SK-N-SH (cell line): ENCODE data around the gene MGAT5B. TPM values are rescaled to one million over a fixed set of nuclear protein-coding genes. Genes with fewer than 3 reads are reported as not detected.

ENCODE experiments used
- CTCF ChIA-PET: fragments of 300-600, 350-600 bp; formaldehyde crosslinking; extraction: SDS; loops from one replicate; lab custom pipeline; 2021; lab: Yijun Ruan, JAX
- POLR2A ChIA-PET: fragments of 350-600 bp; sonication (Branson Sonifier 250); formaldehyde crosslinking; extraction: SDS; loops from one replicate; lab custom pipeline; 2020; ENCODE audit warnings: antibody characterized with exemption, inconsistent platforms; lab: Yijun Ruan, JAX
- DNase-seq: peaks from one replicate; pipeline ENCODE4 v3.0.0; 2012
- H2AFZ ChIP-seq: fragments of 200-600 bp; sonication (generic); 2 replicates; pipeline ENCODE4 v1.8.1; 2016; ENCODE audit warnings: antibody characterized with exemption, mild to moderate bottlenecking, low read depth
- H3F3A ChIP-seq: fragments of 200-600 bp; sonication (generic); replicated peaks from 2 replicates; pipeline ENCODE3; 2016; ENCODE audit warnings: antibody characterized with exemption, mild to moderate bottlenecking; ENCODE audit not compliant: insufficient read depth
- H3K27ac ChIP-seq, 2 experiments: fragments of 200-500 bp in 1 of 2; fragments of 200-600 bp in 1 of 2; sonication (Bioruptor generic) in 1 of 2; sonication (generic), shearing (Covaris generic) in 1 of 2; 2 replicates each; pipeline versions ENCODE4 v1.5.1 to v1.6.1; 2014 to 2016; ENCODE audit warnings: low read depth in 2 of 2, inconsistent platforms in 1 of 2, low read length in 1 of 2, mild to moderate bottlenecking in 1 of 2, mixed read lengths in 1 of 2
- H3K27me3 ChIP-seq: fragments of 200-600 bp; sonication (generic), shearing (Covaris generic); 2 replicates; pipeline ENCODE4 v1.6.1; 2016; ENCODE audit warnings: mixed run types; ENCODE audit not compliant: insufficient read depth
- H3K36me3 ChIP-seq, 2 experiments: fragments of 200-500 bp in 1 of 2; fragments of 200-600 bp in 1 of 2; sonication (Bioruptor generic) in 1 of 2; sonication (generic) in 1 of 2; replicated peaks in 1 of 2; 2 replicates each; pipeline versions ENCODE3 to v1.5.1; 2014 to 2016; ENCODE audit warnings: low read length in 1 of 2, mild to moderate bottlenecking in 1 of 2; ENCODE audit not compliant: insufficient read depth in 2 of 2, control insufficient read depth in 1 of 2
- H3K4me1 ChIP-seq, 2 experiments: fragments of 200-500 bp in 1 of 2; fragments of 200-600 bp in 1 of 2; sonication (Bioruptor generic) in 1 of 2; sonication (generic), shearing (Covaris generic) in 1 of 2; 2 replicates each; pipeline versions ENCODE4 v1.5.1 to v1.6.1; 2014 to 2016; ENCODE audit warnings: low read depth in 1 of 2, low read length in 1 of 2, mixed run types in 1 of 2; ENCODE audit not compliant: insufficient read depth in 2 of 2, control insufficient read depth in 1 of 2
- H3K4me2 ChIP-seq: fragments of 200-600 bp; sonication (generic), shearing (Covaris generic); 2 replicates; pipeline ENCODE4 v1.6.1; 2017; ENCODE audit warnings: mixed run types
- H3K4me3 ChIP-seq, 2 experiments: fragments of 200-500 bp in 1 of 2; fragments of 200-600 bp in 1 of 2; sonication (Bioruptor generic) in 1 of 2; sonication (generic), shearing (Covaris generic) in 1 of 2; 2 replicates each; pipeline versions ENCODE4 v1.5.1 to v1.8.1; 2014 to 2016; ENCODE audit warnings: low read depth in 2 of 2, inconsistent platforms in 1 of 2, low read length in 1 of 2, mild to moderate bottlenecking in 1 of 2, mixed read lengths in 1 of 2, moderate library complexity in 1 of 2
- H3K79me2 ChIP-seq: fragments of 200-600 bp; sonication (generic); 2 replicates; pipeline ENCODE4 v1.8.1; 2017; ENCODE audit warnings: mild to moderate bottlenecking; ENCODE audit not compliant: insufficient read depth
- H3K9ac ChIP-seq: fragments of 200-600 bp; sonication (generic); 2 replicates; pipeline ENCODE4 v1.6.1; 2017; ENCODE audit warnings: mixed run types
- H3K9me2 ChIP-seq: fragments of 200-600 bp; sonication (generic); 2 replicates; pipeline ENCODE4 v1.6.1; 2017; ENCODE audit warnings: mixed run types
- H3K9me3 ChIP-seq: fragments of 200-600 bp; sonication (generic); 2 replicates; pipeline ENCODE4 v1.6.1; 2017; ENCODE audit warnings: mixed run types, mild to moderate bottlenecking, moderate library complexity
- H4K20me1 ChIP-seq: fragments of 200-600 bp; sonication (generic); 2 replicates; pipeline ENCODE4 v1.6.1; 2017; ENCODE audit warnings: mild to moderate bottlenecking, mixed run types; ENCODE audit not compliant: insufficient read depth
- EP300 ChIP-seq, 2 experiments: IDR thresholded peaks; 2 replicates each; pipeline versions ENCODE4 v1.4.0 to v1.6.1; 2012; ENCODE audit warnings: borderline replicate concordance in 1 of 2, low read depth in 1 of 2, low read length in 1 of 2
- FOXJ3 ChIP-seq: sonication (generic); formaldehyde crosslinking; IDR thresholded peaks from 2 replicates; pipeline ENCODE4 v1.5.1; 2020; ENCODE audit warnings: mild to moderate bottlenecking, missing genetic modification reagents
- GABPA ChIP-seq: IDR thresholded peaks from 2 replicates; pipeline ENCODE4 v1.4.0; 2012; ENCODE audit warnings: low read depth, mild to moderate bottlenecking
- POLR2AphosphoS5 ChIP-seq: IDR thresholded peaks from 2 replicates; pipeline ENCODE4 v1.6.1; 2012; ENCODE audit warnings: low read depth, low read length
- RXRA ChIP-seq: IDR thresholded peaks from 2 replicates; pipeline ENCODE4 v1.4.0; 2012; ENCODE audit warnings: low read depth, mild to moderate bottlenecking, borderline replicate concordance
- SIN3A ChIP-seq: IDR thresholded peaks from 2 replicates; pipeline ENCODE4 v1.6.1; 2012; ENCODE audit warnings: low read depth, mild to moderate bottlenecking, low read length, moderate library complexity, borderline replicate concordance
- SMC3 ChIP-seq: IDR thresholded peaks from 2 replicates; pipeline ENCODE4 v1.6.1; 2012; ENCODE audit warnings: low read depth, low read length, improper control_type of control experiment
- TAF1 ChIP-seq: IDR thresholded peaks from 2 replicates; pipeline ENCODE4 v1.6.1; 2012; ENCODE audit warnings: low read depth, mild to moderate bottlenecking, low read length, moderate library complexity, borderline replicate concordance
- WGBS: methylation state at CpG from one replicate; pipeline ENCODE4 v1.1.6; 2017; ENCODE audit warnings: low lambda C conversion rate; 5-methylcytosine and 5-hydroxymethylcytosine counted together
- polyA plus RNA-seq, 3 experiments: library from polyadenylated mRNA; depleted of rRNA; stranded (reverse); fragments of >200 nt; gene quantifications; 2 replicates each; pipeline ENCODE4 v1.2.3, GENCODE V29; 2012
- TF ChIP-seq, protein P1 (sequence below): fragments of 150-350 bp; IDR thresholded peaks from 2 replicates; pipeline ENCODE4 v1.6.1; 2016; ENCODE audit warnings: mild to moderate bottlenecking, low read depth, low read length

Gene MGAT5B
- polyA plus RNA-seq, 1 of the 3 experiments (the other 2 are of a cell fraction), result 13.8 TPM

DNA sequence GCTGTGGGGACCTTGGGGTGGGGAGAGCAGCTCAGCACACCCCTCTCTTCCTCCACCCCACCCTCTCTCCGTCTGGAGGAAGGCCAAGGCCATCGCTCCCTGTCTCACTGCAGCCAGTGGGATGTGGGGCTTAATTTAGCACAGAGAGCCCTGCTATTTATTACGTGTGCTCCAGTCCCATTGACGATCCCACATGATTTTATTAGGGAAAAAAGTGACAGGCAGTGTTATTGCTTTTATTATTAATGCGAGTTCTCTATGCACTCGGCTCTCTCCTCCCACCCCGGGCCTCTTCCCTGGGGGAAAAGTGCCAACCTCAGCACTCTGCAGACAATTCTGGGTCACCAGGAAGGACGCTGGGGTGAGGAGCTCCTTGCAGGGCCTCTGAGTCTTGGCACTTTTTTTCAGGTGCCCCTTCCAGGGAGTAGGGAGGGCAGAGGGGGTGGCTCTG lies 57.3 kb downstream of the MGAT5B start:
- 59% methylated on average over 8 of the region's 8 CpGs for WGBS
- CTCF ChIA-PET, result interaction anchor here (1.1 to 5.5 kb wide), 6 partner anchors 9 to 141 kb away, joined by 3 to 26 read pairs (median 3); partner anchors contain the start of gene MGAT5B
- no peak overlapping the region for H3K9ac ChIP-seq
- H3K4me2 ChIP-seq, result no peak overlapping the region
- no peaks in the 10 kb centered on the region for H3K79me2 ChIP-seq
- H2AFZ ChIP-seq, result no peak overlapping the region
- no peak overlapping the region for H3K27ac ChIP-seq
- peaks cover 0 to 4% of the 10 kb centered on the region in 2 experiments for H3K36me3 ChIP-seq
- H3K4me1 ChIP-seq, result peaks cover 0 to 15% of the 10 kb centered on the region in 2 experiments; a peak in 1 of 4 replicates
- H3K27me3 ChIP-seq, result no peaks in the 10 kb centered on the region
- no peak overlapping the region for H3K4me3 ChIP-seq
- peak; percentile 68 for DNase-seq
- no peaks in the 10 kb centered on the region for H3K9me2 ChIP-seq
- no peaks in the 10 kb centered on the region for H3K9me3 ChIP-seq
- H4K20me1 ChIP-seq, result peaks cover 8% of the 10 kb centered on the region; the same call in 1 of the 2 replicates
- H3F3A ChIP-seq, result peaks cover 7% of the 10 kb centered on the region
- no peak for TF ChIP-seq FOXJ3
- no peak for TF ChIP-seq TAF1
- TF ChIP-seq, protein P1, sequence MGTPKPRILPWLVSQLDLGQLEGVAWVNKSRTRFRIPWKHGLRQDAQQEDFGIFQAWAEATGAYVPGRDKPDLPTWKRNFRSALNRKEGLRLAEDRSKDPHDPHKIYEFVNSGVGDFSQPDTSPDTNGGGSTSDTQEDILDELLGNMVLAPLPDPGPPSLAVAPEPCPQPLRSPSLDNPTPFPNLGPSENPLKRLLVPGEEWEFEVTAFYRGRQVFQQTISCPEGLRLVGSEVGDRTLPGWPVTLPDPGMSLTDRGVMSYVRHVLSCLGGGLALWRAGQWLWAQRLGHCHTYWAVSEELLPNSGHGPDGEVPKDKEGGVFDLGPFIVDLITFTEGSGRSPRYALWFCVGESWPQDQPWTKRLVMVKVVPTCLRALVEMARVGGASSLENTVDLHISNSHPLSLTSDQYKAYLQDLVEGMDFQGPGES, result no peak
- TF ChIP-seq SIN3A, result no peak
- no peak for TF ChIP-seq EP300 (IDR thresholded peaks at IDR 0.05; ENCODE audit: borderline replicate concordance in 1 of 2, low read depth in 1 of 2, low read length in 1 of 2)
- no peak for TF ChIP-seq SMC3
- no peak for TF ChIP-seq POLR2AphosphoS5
- TF ChIP-seq, all 33 proteins: peak for 0
- POLR2A ChIA-PET, result no interaction called here

DNA sequence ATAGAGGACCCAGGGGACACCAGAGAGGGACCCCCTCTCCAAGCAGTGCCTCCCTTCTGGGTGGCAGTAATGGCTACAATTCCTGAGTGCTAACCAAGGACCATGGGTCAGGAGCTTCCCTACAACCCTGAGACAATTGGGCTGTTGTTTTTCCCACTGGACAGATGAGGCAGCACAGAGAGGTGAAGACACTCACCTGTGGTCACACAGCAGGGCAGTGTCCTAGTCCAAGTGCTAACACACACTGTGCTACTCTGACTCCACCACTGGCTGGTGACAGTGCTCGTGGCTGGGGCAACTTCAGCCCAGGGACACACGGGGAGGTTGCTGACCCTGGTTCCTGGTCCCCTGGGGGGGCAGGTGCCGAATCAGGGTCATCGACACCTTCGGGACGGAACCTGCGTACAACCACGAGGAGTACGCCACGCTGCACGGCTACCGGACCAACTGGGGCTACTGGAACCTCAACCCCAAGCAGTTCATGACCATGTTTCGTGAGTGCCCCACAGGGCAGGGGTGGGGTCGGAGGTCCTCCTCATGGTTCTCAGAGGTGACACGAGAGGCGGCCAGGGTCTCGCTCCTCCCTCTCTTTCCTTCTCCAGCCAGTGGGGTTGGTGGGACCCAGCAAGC lies 58.1 kb downstream of the MGAT5B start:
- H3K9ac ChIP-seq, result no peak overlapping the region
- TF ChIP-seq EP300 (IDR thresholded peaks at IDR 0.05; ENCODE audit: borderline replicate concordance in 1 of 2, low read depth in 1 of 2, low read length in 1 of 2), result no peak
- no peak for TF ChIP-seq RXRA
- no peak for TF ChIP-seq GABPA
- ChIA-PET POLR2A (no interaction called here), CTCF (interaction anchor here (0.7 to 5.5 kb wide), 6 partner anchors 8 to 140 kb away, joined by 3 to 26 read pairs (median 5); partner anchors contain the start of gene MGAT5B)
- H3K27ac ChIP-seq, result no peak overlapping the region
- no peaks in the 10 kb centered on the region for H3K9me2 ChIP-seq
- H3K27me3 ChIP-seq, result no peaks in the 10 kb centered on the region
- H3K9me3 ChIP-seq, result no peaks in the 10 kb centered on the region
- H2AFZ ChIP-seq, result no peak overlapping the region
- no peaks in the 10 kb centered on the region for H3K79me2 ChIP-seq
- no peaks in the 10 kb centered on the region for H4K20me1 ChIP-seq
- no peak for DNase-seq
- no peak overlapping the region for H3K4me2 ChIP-seq
- peaks cover 0 to 4% of the 10 kb centered on the region in 2 experiments for H3K36me3 ChIP-seq
- peaks cover 0 to 15% of the 10 kb centered on the region in 2 experiments; a peak in 1 of 4 replicates for H3K4me1 ChIP-seq
- WGBS, result 96% methylated on average over 16 of the region's 17 CpGs
- H3K4me3 ChIP-seq, result no peak overlapping the region
- H3F3A ChIP-seq, result peaks cover 7% of the 10 kb centered on the region
